NT2/D1 (cell line): ENCODE results near the gene GPR156.

Experiments used
- DNase-seq: peaks from one replicate; pipeline ENCODE4 v3.0.0-alpha.2; 2011; ENCODE audit warnings: low read depth, low spot score
- H3K27me3 ChIP-seq: 2 replicates; pipeline ENCODE4 v1.6.0; 2011; ENCODE audit warnings: mild to moderate bottlenecking; ENCODE audit not compliant: insufficient read length, insufficient read depth
- H3K36me3 ChIP-seq: 2 replicates; pipeline ENCODE4 v1.6.1; 2011; ENCODE audit warnings: mild to moderate bottlenecking, low read length, mixed read lengths; ENCODE audit not compliant: insufficient read depth, insufficient read length
- H3K4me1 ChIP-seq: 2 replicates; pipeline ENCODE4 v1.5.1; 2011; ENCODE audit not compliant: insufficient read depth, insufficient read length
- H3K4me3 ChIP-seq: 2 replicates; pipeline ENCODE4 v1.5.1; 2011; ENCODE audit warnings: low read depth; ENCODE audit not compliant: insufficient read length
- H3K9ac ChIP-seq: 2 replicates; pipeline ENCODE4 v1.6.0; 2011; ENCODE audit warnings: low read depth; ENCODE audit not compliant: insufficient read length
- H3K9me3 ChIP-seq: 2 replicates; pipeline ENCODE4 v1.5.1; 2011; ENCODE audit warnings: mild to moderate bottlenecking, low read length; ENCODE audit not compliant: insufficient read depth
- SUZ12 ChIP-seq: IDR thresholded peaks from 2 replicates; pipeline ENCODE4 v1.6.1; 2011; ENCODE audit not compliant: insufficient read length, insufficient read depth; ENCODE audit errors: extremely low read depth
- YY1 ChIP-seq: IDR thresholded peaks from 2 replicates; pipeline ENCODE4 v1.6.1; 2011; ENCODE audit not compliant: insufficient read length, insufficient read depth
- ZNF274 ChIP-seq: IDR thresholded peaks from 2 replicates; pipeline ENCODE4 v1.6.1; 2011; ENCODE audit warnings: mild to moderate bottlenecking, low read depth, low read length

The GPR156 gene

DNA sequence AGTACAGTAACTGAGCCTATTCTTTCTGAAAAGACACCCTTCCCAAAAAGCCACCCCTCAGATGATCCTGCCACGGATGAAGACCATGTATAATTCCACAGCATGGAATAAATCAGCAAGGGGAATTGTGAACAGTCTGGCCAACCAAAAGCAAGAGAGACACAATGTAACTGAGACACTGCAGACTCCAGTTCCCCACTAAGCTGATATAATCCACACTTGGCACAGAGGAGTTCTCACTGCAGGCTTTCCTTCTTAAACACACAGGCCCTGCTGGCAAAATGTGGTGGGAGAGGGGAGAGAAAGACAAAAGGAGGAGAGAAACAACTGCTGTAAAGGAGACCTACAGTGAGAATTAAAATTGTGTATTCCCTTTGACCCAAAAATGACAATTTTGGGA is 12.7 kb downstream of the GPR156 start:
- no peak for TF ChIP-seq YY1
- no peak for TF ChIP-seq SUZ12
- no peak for TF ChIP-seq ZNF274
- Histone ChIP-seq H3K27me3 (no peaks in the 10 kb centered on the region), H3K9ac (no peak overlapping the region), H3K4me1 (no peaks in the 10 kb centered on the region), H3K36me3 (no peaks in the 10 kb centered on the region), H3K9me3 (no peaks in the 10 kb centered on the region), H3K4me3 (no peak overlapping the region)
- no peak for DNase-seq

DNA sequence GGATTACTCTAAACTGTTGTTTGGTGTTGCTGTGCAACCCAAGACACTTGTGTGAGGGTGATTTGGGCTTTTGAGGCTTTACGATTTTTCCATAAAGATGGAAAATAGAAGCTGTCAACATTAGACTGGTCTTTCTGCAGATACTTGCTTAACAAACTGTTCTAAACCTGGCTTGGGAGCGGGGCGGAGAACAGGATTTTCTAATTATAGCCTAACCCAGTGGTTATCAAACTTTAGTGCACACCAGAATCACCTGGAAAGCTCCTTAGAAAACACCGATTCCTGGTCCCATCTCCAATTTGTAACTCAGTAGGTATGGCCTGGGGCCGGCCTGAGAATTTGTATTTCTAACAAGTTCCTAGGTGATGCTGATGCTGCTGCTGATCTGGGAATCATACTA is 19.0 kb downstream of the GPR156 start:
- peaks cover 3% of the 10 kb centered on the region for H3K4me1 ChIP-seq
- no peak overlapping the region for H3K4me3 ChIP-seq

DNA sequence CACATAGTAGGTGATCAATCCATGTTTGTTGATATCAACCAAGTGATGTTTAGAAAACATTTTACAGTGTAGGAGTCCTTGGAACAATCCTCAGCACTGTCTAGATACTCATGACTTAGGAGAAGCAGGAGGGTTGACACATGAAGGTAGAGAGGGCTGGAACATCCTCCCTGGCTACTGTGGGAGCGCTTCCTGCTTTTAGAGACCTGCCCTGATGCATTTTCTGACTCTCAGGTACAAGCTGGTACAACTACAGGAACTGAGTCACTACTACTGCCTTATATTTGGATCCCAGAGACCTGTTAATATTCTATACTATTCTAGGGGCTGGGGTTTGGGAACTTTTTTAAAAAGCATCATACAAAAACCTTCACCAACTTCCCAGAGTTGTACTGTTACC is 20.1 kb downstream of the GPR156 start:
- DNase-seq: no peak
- H3K9me3 ChIP-seq: 0 out of 2 replicates have a peak, but pooled peaks cover 6% of the 10 kb centered on the region
- H3K4me3 ChIP-seq: no peak overlapping the region
- H3K4me1 ChIP-seq: peaks cover 3% of the 10 kb centered on the region
- H3K36me3 ChIP-seq: no peaks in the 10 kb centered on the region
- TF ChIP-seq SUZ12: no peak
- TF ChIP-seq YY1: no peak
- TF ChIP-seq ZNF274: no peak
- H3K27me3 ChIP-seq: no peaks in the 10 kb centered on the region
- no peak overlapping the region for H3K9ac ChIP-seq

More for the DNA sequence above, 19.0 kb downstream of the GPR156 start:
- no peak for DNase-seq
- no peak overlapping the region for H3K9ac ChIP-seq
- TF ChIP-seq ZNF274: no peak
- TF ChIP-seq YY1: no peak
- TF ChIP-seq SUZ12: no peak
- H3K27me3 ChIP-seq: no peaks in the 10 kb centered on the region
- no peaks in the 10 kb centered on the region for H3K36me3 ChIP-seq
- 0 out of 2 replicates have a peak, but pooled peaks cover 6% of the 10 kb centered on the region for H3K9me3 ChIP-seq

DNA sequence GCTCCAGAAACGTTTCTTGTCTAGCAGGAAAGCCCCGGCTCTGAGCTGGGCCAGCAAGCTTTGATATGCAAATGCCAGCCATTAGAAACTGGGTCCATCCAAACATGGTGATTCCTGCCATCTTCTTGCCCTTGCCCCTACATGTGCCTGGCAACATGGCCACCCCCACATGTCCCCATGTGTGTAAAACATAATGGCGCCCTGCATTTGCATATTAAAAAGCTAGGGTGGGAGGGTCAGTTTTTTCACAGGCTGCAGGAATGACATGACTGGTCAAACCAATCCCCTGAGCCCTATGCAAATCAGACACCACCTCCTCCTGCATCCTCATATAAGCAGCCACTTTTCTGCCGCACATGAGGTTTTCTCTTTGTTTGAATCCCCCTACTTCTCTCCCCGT is 21.2 kb downstream of the GPR156 start:
- H3K4me3 ChIP-seq: no peak overlapping the region
- H3K4me1 ChIP-seq: peaks cover 3% of the 10 kb centered on the region
- H3K36me3 ChIP-seq: no peaks in the 10 kb centered on the region
- DNase-seq: no peak
- H3K27me3 ChIP-seq: no peaks in the 10 kb centered on the region
- peaks cover 7% of the 10 kb centered on the region; the same call in 1 of the 2 replicates for H3K9me3 ChIP-seq
- H3K9ac ChIP-seq: no peak overlapping the region
- no peak for TF ChIP-seq SUZ12
- no peak for TF ChIP-seq YY1
- no peak for TF ChIP-seq ZNF274

DNA sequence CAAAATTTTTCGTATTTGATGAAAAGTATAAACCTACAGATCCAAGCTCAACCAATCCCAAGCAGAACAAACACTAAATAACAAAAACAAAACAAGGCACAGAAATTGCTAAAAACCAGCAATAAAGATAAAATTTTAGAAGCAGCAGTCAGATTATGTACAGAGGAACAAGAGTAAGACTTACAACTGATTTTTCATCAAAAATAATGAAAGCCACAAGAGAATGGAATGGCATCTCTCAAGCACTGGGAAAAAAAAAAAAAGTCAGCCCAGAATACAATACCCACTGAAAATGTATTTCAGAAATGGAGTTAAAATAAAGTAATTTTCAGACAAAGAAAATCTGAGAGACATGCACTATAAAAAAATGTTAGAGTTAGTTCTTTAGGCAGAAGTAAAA is 27.0 kb downstream of the GPR156 start:
- TF ChIP-seq YY1 (no peak), SUZ12 (no peak), ZNF274 (no peak)
- DNase-seq: no peak
- Histone ChIP-seq H3K4me1 (peaks cover 2% of the 10 kb centered on the region), H3K27me3 (no peaks in the 10 kb centered on the region), H3K9me3 (peaks cover 15% of the 10 kb centered on the region), H3K4me3 (no peak overlapping the region), H3K36me3 (no peaks in the 10 kb centered on the region), H3K9ac (no peak overlapping the region)

DNA sequence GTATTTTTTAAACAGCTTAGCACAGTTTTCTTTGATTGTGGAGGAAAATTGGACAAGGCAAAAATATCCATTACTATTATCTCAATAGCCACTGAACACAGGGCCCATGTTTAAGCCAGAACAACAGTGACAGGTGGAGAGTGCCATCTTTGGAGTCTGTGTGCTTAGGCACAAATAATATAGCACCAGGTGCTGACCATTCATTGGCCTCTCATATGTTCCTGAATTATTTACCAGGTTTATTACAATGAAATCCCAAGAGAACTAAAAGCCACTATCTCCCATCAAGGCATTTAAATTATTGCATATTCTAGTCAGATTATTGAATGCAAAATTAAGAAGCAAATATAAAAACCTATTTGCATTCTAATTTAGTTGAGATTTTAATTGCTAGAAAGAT is 39.6 kb downstream of the GPR156 start:
- H3K4me1 ChIP-seq: peaks cover 3% of the 10 kb centered on the region
- H3K9ac ChIP-seq: no peak overlapping the region
- TF ChIP-seq ZNF274 (no peak), YY1 (no peak), SUZ12 (no peak)
- H3K27me3 ChIP-seq: no peaks in the 10 kb centered on the region
- H3K4me3 ChIP-seq: no peak overlapping the region
- H3K36me3 ChIP-seq: no peaks in the 10 kb centered on the region
- no peaks in the 10 kb centered on the region for H3K9me3 ChIP-seq
- no peak for DNase-seq

DNA sequence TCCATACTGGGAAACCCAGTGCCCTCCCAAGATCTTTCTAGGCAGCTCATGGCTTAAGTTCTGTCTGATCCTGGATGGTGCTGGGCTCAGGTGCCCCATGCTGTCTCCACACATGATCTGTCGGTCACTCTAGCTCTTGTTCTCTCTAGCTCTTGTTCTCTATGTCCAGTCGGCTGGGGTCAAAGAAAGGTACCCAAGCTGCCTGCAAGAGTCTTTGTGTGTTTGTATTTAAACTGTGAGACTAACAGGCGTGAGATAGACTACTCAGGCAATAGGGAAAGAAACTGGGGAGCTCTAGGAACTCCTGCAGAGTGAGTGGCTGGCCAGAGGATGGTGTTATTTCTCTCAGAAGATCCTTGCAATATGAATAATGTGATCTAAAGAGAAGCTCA is 40.2 kb downstream of the GPR156 start:
- no peak for DNase-seq
- H3K36me3 ChIP-seq: no peaks in the 10 kb centered on the region
- TF ChIP-seq SUZ12: no peak

DNA sequence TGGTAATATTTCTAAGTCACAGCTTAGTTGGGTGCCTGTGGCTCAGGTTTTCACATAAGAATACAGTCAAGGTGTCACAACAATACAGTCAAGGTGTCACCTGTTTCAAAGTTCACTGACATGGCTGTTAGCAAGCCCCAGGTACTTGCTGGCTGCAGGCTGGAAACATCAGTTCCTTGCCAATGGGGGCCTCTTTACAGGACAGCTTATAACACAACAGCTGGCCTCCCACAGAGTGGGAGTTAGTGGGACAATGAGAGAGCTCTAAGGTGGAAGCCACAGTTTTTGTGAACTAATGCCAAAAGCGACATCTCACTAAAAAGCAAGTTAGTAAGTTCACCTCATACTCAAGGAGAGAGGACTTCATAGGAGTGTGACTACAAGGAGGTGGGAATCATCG is 45.4 kb downstream of the GPR156 start:
- Histone ChIP-seq H3K9ac (no peak overlapping the region), H3K4me1 (peaks cover 3% of the 10 kb centered on the region), H3K4me3 (no peak overlapping the region), H3K27me3 (no peaks in the 10 kb centered on the region), H3K36me3 (no peaks in the 10 kb centered on the region), H3K9me3 (no peaks in the 10 kb centered on the region)
- TF ChIP-seq ZNF274: no peak
- no peak for TF ChIP-seq YY1
- TF ChIP-seq SUZ12: no peak
- no peak for DNase-seq

More for the DNA sequence above, 40.2 kb downstream of the GPR156 start:
- Histone ChIP-seq H3K9ac (no peak overlapping the region), H3K4me1 (peaks cover 3% of the 10 kb centered on the region), H3K27me3 (no peaks in the 10 kb centered on the region), H3K4me3 (no peak overlapping the region), H3K9me3 (no peaks in the 10 kb centered on the region)
